ENCODE data around the gene DIP2C.
"Not testable (repeated sequence)": the region's sequence is repeated elsewhere in the genome, so short reads cannot be mapped to it uniquely, and the experiment has no call there.

DIP2C gene

GRCh38 chr10:437698-438490 lies 251.6 kb downstream of the DIP2C start:
- TF ChIP-seq CTCF (IDR thresholded peaks at IDR 0.05; ENCODE audit: borderline replicate concordance, control extremely low read depth, extremely low read depth, insufficient read depth, missing control alignments) = no peak
- no peak for DNase-seq (ENCODE audit: low spot score)
- in situ Hi-C loops (cut with MboI; ENCODE audit: low sequenced_read_pairs, unreplicated experiment) = no loop called here

GRCh38 chr10:436911-437665 lies 252.4 kb downstream of the DIP2C start:
- no peak for DNase-seq (ENCODE audit: low spot score)
- in situ Hi-C loops (cut with MboI; ENCODE audit: low sequenced_read_pairs, unreplicated experiment) = no loop called here
- no peak for TF ChIP-seq CTCF (IDR thresholded peaks at IDR 0.05; ENCODE audit: borderline replicate concordance, control extremely low read depth, extremely low read depth, insufficient read depth, missing control alignments)

DNA sequence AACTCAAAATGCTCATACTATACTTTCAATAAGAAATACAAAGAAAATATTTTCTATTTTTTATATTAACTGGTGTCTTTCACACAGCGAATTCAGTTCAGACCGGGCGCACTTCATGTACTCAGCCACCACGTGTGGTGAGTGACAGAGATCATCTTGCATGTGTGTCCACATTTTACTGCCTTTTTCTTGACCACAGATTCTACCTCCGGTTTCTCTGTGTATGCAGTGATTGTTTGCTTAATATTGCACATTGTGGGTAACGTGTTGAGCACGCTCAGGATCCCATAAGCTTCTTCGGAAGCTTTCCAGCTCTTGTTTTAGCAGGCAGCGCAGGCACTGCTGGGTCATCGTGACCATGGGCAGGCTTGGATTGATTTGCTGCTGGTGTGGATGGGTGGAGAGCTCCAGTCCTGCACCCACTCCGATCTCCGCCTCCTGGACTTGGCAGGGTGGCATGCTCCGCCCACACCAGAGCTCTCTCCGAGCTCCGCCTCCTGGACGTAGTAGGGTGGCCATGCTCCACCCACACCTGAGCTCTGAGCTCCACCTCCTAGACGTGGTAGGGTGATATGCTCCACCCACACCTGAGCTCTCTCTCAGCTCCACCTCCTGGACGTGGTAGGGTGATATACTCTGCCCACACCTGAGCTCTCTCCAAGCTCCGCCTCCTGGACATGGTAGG lies 253.3 kb downstream of the DIP2C start:
- no peak for TF ChIP-seq CTCF (IDR thresholded peaks at IDR 0.05; ENCODE audit: borderline replicate concordance, control extremely low read depth, extremely low read depth, insufficient read depth, missing control alignments)
- DNase-seq (ENCODE audit: low spot score) = no peak
- in situ Hi-C loops (cut with MboI; ENCODE audit: low sequenced_read_pairs, unreplicated experiment) = no loop called here

- in situ Hi-C loops (cut with MboI; ENCODE audit: low sequenced_read_pairs, unreplicated experiment) = no loop called here
- TF ChIP-seq CTCF (IDR thresholded peaks at IDR 0.05; ENCODE audit: borderline replicate concordance, control extremely low read depth, extremely low read depth, insufficient read depth, missing control alignments) = no peak
- DNase-seq (ENCODE audit: low spot score) = no peak
These were observed 254.1 kb downstream of the DIP2C start for GRCh38 chr10:435397-435796.

GRCh38 chr10:429696-430095 lies 259.8 kb downstream of the DIP2C start:
- in situ Hi-C loops (cut with MboI; ENCODE audit: low sequenced_read_pairs, unreplicated experiment) = no loop called here
- no peak for DNase-seq (ENCODE audit: low spot score)
- TF ChIP-seq CTCF (IDR thresholded peaks at IDR 0.05; ENCODE audit: borderline replicate concordance, control extremely low read depth, extremely low read depth, insufficient read depth, missing control alignments) = no peak

DNA sequence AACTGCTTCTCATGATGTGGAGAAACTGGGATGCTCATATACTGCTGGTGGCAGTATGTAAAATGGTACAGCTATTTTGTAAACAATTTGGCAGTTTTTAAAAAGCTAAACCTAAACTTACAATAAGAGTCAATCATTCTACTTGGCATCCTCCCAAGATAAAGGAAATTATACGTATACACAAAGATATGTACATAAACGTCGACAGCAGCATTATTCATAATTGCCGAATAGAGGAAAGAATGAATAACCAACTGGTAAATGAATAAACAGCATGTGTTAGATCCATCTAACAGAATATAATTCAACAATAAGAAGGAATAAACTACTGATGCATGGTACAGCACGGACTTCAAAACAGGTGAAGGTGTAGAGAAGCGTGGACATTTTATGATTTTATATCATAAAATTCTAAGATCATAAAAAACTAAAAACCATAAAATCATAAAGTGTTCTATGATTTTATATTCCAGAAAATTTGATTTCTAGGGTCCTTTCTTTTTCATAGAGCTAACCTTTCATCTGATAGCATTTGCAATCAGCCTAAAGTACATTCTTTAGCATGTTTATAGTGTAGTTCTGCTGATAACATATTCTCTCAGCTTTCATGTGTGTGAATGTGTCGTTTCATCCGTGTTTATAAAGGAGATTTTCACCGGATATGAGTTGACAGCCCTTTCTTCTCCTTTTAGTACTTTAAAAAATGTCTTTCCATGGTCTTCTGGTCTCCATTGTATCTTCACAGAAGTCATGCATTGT lies 261.5 kb downstream of the DIP2C start:
- TF ChIP-seq CTCF (IDR thresholded peaks at IDR 0.05; ENCODE audit: borderline replicate concordance, control extremely low read depth, extremely low read depth, insufficient read depth, missing control alignments) = no peak
- no peak for DNase-seq (ENCODE audit: low spot score)
- in situ Hi-C loops (cut with MboI; ENCODE audit: low sequenced_read_pairs, unreplicated experiment) = no loop called here

DNA sequence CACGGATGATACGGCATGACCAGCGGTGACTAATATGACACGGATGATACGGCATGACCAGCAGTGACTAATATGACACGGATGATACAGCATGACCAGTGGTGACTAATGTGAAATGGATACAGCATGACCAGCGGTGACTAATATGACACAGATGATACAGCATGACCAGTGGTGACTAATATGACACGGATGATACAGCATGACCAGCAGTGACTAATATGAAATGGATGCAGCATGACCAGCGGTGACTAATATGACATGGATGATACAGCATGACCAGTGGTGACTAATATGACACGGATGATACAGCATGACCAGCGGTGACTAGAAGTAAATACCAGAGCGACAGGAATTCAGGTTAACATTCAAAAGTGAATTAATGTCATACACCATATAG lies 264.1 kb downstream of the DIP2C start:
- in situ Hi-C loops (cut with MboI; ENCODE audit: low sequenced_read_pairs, unreplicated experiment); DNase-seq (ENCODE audit: low spot score): not testable (repeated sequence)

- DNase-seq (ENCODE audit: low spot score); in situ Hi-C loops (cut with MboI; ENCODE audit: low sequenced_read_pairs, unreplicated experiment): not testable (repeated sequence)
These were observed 264.7 kb downstream of the DIP2C start for GRCh38 chr10:424724-425123.

All from GM13976 (cell line).